ENCODE results near the gene OSMR. TPM values are rescaled to one million over a fixed set of nuclear protein-coding genes. Genes with fewer than 3 reads are reported as not detected.

OSMR gene
- total RNA-seq, 6 experiments from 2014 or later, result 28.1 to 36.6 (median 31.3) TPM

DNA sequence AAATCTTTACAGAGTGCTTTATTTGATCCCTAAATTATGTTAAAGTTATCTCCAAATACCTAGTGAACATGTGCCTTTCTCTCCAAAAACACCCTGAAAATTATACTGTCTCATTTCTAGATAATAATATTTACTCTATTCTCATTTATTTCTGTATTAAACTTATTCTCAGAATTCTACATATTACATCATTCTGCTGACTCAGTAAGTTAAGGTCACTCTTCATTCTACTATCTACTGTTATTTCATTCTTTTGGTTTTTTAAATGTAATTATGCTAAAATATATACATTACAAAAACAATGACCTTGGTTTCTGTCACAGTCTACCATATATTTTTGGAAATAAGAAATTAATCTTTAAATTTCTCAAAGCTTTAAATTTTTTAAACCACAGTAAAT is 132.2 kb downstream of the OSMR start:
- TF ChIP-seq, protein P1, sequence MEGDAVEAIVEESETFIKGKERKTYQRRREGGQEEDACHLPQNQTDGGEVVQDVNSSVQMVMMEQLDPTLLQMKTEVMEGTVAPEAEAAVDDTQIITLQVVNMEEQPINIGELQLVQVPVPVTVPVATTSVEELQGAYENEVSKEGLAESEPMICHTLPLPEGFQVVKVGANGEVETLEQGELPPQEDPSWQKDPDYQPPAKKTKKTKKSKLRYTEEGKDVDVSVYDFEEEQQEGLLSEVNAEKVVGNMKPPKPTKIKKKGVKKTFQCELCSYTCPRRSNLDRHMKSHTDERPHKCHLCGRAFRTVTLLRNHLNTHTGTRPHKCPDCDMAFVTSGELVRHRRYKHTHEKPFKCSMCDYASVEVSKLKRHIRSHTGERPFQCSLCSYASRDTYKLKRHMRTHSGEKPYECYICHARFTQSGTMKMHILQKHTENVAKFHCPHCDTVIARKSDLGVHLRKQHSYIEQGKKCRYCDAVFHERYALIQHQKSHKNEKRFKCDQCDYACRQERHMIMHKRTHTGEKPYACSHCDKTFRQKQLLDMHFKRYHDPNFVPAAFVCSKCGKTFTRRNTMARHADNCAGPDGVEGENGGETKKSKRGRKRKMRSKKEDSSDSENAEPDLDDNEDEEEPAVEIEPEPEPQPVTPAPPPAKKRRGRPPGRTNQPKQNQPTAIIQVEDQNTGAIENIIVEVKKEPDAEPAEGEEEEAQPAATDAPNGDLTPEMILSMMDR (IDR thresholded peaks at IDR 0.05), result no peak
- Mint-ChIP-seq H3K27ac (no peak overlapping the region), H3K4me1 (ENCODE audit: low read depth) (peaks cover 23% of the 10 kb centered on the region), H3K9me3 (no peaks in the 10 kb centered on the region), H3K27me3 (ENCODE audit: insufficient read depth) (0 out of 2 replicates have a peak, but pooled peaks cover 2% of the 10 kb centered on the region), H3K36me3 (ENCODE audit: low read depth) (no peaks in the 10 kb centered on the region; the same call in 1 of the 2 replicates), H3K4me3 (no peak overlapping the region)
- no peak for DNase-seq

DNA sequence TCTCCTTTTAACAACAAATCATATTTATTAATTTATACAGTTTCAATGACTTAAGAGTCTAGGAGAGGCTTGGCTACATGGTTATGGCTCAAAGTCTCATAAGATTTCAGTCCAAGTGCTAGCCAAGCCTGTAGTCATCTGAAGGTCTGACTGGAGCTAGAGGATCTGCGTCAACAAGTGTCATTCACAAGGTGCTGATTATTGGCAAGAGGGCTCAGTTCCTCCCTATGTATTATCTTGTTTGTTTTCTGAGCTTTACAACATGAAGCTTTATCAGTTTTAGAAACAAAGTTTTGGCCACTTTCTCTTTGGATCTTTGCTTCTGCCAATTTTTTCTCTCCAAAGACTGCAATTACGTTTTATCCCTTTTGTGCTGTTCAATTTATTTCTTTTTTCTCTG is 133.7 kb downstream of the OSMR start:
- no peak for DNase-seq
- TF ChIP-seq, protein P1 (IDR thresholded peaks at IDR 0.05), result no peak
- no peaks in the 10 kb centered on the region; the same call in 1 of the 2 replicates for H3K36me3 Mint-ChIP-seq (ENCODE audit: low read depth)
- H3K9me3 Mint-ChIP-seq, result no peaks in the 10 kb centered on the region
- H3K4me1 Mint-ChIP-seq (ENCODE audit: low read depth), result peaks cover 17% of the 10 kb centered on the region
- H3K4me3 Mint-ChIP-seq, result no peak overlapping the region
- H3K27ac Mint-ChIP-seq, result no peak overlapping the region
- 0 out of 2 replicates have a peak, but pooled peaks cover 2% of the 10 kb centered on the region for H3K27me3 Mint-ChIP-seq (ENCODE audit: insufficient read depth)

Other genes starting within 250 kb of the OSMR start
- gene RICTOR, start 228.4 kb downstream of the OSMR start, total RNA-seq (2021; fragmentation: NEBNext Ultra II Directional; extraction: Animal tissue kit (Norgen Biotek cat#: 25700)), result 10 to 100 TPM; 16.1 to 24.0 (median 20.1) TPM